ENCODE data around the gene PACRGL. TPM values are rescaled to one million over a fixed set of nuclear protein-coding genes. Genes with fewer than 3 reads are reported as not detected.

The PACRGL gene
- total and polyA plus RNA-seq, 10 of the 15 experiments (the other 5 are each of a cell fraction or from before 2014, with no cell fraction given): 1.7 to 17.2 (median 7.3) TPM

- TF ChIP-seq, protein P1, sequence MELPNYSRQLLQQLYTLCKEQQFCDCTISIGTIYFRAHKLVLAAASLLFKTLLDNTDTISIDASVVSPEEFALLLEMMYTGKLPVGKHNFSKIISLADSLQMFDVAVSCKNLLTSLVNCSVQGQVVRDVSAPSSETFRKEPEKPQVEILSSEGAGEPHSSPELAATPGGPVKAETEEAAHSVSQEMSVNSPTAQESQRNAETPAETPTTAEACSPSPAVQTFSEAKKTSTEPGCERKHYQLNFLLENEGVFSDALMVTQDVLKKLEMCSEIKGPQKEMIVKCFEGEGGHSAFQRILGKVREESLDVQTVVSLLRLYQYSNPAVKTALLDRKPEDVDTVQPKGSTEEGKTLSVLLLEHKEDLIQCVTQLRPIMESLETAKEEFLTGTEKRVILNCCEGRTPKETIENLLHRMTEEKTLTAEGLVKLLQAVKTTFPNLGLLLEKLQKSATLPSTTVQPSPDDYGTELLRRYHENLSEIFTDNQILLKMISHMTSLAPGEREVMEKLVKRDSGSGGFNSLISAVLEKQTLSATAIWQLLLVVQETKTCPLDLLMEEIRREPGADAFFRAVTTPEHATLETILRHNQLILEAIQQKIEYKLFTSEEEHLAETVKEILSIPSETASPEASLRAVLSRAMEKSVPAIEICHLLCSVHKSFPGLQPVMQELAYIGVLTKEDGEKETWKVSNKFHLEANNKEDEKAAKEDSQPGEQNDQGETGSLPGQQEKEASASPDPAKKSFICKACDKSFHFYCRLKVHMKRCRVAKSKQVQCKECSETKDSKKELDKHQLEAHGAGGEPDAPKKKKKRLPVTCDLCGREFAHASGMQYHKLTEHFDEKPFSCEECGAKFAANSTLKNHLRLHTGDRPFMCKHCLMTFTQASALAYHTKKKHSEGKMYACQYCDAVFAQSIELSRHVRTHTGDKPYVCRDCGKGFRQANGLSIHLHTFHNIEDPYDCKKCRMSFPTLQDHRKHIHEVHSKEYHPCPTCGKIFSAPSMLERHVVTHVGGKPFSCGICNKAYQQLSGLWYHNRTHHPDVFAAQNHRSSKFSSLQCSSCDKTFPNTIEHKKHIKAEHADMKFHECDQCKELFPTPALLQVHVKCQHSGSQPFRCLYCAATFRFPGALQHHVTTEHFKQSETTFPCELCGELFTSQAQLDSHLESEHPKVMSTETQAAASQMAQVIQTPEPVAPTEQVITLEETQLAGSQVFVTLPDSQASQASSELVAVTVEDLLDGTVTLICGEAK (IDR thresholded peaks at IDR 0.05; ENCODE audit: borderline replicate concordance): no peak
- no peak for TF ChIP-seq RCOR1 (conservative IDR thresholded peaks at IDR 0.05; ENCODE audit: low read depth, low read length)
Measured at GRCh38 chr4:20679951-20680350, 20.3 kb upstream of the PACRGL start (continued).

GRCh38 chr4:20680736-20681135 is 19.5 kb upstream of the PACRGL start:
- 0% methylated on average over 1 of the region's 1 CpG for WGBS (ENCODE audit: insufficient coverage, insufficient replicate concordance, low lambda C conversion rate, missing lambda C conversion rate)
- Histone ChIP-seq H4K20me1 (ENCODE audit: control insufficient read depth, insufficient read depth) (no peaks in the 10 kb centered on the region), H3K36me3 (ENCODE audit: control insufficient read depth in 2 of 2, insufficient read depth in 2 of 2, low read length in 1 of 2) (no peaks in the 10 kb centered on the region), H3K27me3 (replicated peaks in 1 of 2; ENCODE audit: control insufficient read depth in 2 of 2, insufficient read depth in 2 of 2, low read length in 1 of 2) (no peaks in the 10 kb centered on the region), H3K79me2 (ENCODE audit: control insufficient read depth, insufficient read depth, low read length) (no peaks in the 10 kb centered on the region), H2AFZ (ENCODE audit: control insufficient read depth, low read depth, low read length) (no peak overlapping the region), H3K27ac (ENCODE audit: control insufficient read depth, insufficient read depth) (no peak overlapping the region), H3K4me1 (ENCODE audit: control insufficient read depth, insufficient read depth, low read length) (no peaks in the 10 kb centered on the region), H3K4me2 (ENCODE audit: control insufficient read depth, insufficient read depth) (no peak overlapping the region), H3K9me3 (replicated peaks; ENCODE audit: control insufficient read depth, insufficient read depth, low read length) (no peaks in the 10 kb centered on the region), H3K4me3 (no peak overlapping the region), H3K9ac (ENCODE audit: control insufficient read depth, insufficient read depth, low read length) (no peak overlapping the region)
- in situ Hi-C loops (cut with MboI): loop anchor here (25.0 kb wide), 1 partner anchor 1443 kb away; no protein-coding TSS in a partner anchor
- DNase-seq (ENCODE audit: low read depth, low spot score): no peak
- BruUV-seq (replicated peaks): no TSS peak
- ChIA-PET RAD21 (ENCODE audit: unreplicated experiment) (no interaction called here), POLR2A (no interaction called here), SMC1A (ENCODE audit: uncharacterized antibody, unreplicated experiment) (interaction anchor here (0.9 kb wide), 1 partner anchor 260 kb away, joined by 3 read pairs; no protein-coding TSS in a partner anchor), CTCF (interaction anchor here (0.8 kb wide), 1 partner anchor 286 kb away, joined by 4 read pairs; no protein-coding TSS in a partner anchor)
- intact Hi-C loops (cut with micrococcal nuclease; ENCODE audit: unreplicated experiment): loop anchor here (5.0 to 10.0 kb wide), 2 partner anchors 1456 to 1993 kb away; no protein-coding TSS in a partner anchor
- no peak for FAIRE-seq
- ATAC-seq: no peak
- no peak for TF ChIP-seq POU2F2 (IDR thresholded peaks at IDR 0.05; ENCODE audit: borderline replicate concordance, low read depth, low read length)
- no peak for TF ChIP-seq CBX5 (IDR thresholded peaks at IDR 0.05; ENCODE audit: low read depth)
- TF ChIP-seq E2F8 (IDR thresholded peaks at IDR 0.05; ENCODE audit: low read depth, partially characterized antibody): no peak
- TF ChIP-seq SRF (IDR thresholded peaks at IDR 0.05; ENCODE audit: low read depth in 2 of 2, low read length in 2 of 2): no peak
- no peak for TF ChIP-seq MEF2A (IDR thresholded peaks at IDR 0.05; ENCODE audit: insufficient read depth, low read depth, low read length)
- no peak for TF ChIP-seq RB1 (IDR thresholded peaks at IDR 0.05; ENCODE audit: borderline replicate concordance)
- TF ChIP-seq, protein P2, sequence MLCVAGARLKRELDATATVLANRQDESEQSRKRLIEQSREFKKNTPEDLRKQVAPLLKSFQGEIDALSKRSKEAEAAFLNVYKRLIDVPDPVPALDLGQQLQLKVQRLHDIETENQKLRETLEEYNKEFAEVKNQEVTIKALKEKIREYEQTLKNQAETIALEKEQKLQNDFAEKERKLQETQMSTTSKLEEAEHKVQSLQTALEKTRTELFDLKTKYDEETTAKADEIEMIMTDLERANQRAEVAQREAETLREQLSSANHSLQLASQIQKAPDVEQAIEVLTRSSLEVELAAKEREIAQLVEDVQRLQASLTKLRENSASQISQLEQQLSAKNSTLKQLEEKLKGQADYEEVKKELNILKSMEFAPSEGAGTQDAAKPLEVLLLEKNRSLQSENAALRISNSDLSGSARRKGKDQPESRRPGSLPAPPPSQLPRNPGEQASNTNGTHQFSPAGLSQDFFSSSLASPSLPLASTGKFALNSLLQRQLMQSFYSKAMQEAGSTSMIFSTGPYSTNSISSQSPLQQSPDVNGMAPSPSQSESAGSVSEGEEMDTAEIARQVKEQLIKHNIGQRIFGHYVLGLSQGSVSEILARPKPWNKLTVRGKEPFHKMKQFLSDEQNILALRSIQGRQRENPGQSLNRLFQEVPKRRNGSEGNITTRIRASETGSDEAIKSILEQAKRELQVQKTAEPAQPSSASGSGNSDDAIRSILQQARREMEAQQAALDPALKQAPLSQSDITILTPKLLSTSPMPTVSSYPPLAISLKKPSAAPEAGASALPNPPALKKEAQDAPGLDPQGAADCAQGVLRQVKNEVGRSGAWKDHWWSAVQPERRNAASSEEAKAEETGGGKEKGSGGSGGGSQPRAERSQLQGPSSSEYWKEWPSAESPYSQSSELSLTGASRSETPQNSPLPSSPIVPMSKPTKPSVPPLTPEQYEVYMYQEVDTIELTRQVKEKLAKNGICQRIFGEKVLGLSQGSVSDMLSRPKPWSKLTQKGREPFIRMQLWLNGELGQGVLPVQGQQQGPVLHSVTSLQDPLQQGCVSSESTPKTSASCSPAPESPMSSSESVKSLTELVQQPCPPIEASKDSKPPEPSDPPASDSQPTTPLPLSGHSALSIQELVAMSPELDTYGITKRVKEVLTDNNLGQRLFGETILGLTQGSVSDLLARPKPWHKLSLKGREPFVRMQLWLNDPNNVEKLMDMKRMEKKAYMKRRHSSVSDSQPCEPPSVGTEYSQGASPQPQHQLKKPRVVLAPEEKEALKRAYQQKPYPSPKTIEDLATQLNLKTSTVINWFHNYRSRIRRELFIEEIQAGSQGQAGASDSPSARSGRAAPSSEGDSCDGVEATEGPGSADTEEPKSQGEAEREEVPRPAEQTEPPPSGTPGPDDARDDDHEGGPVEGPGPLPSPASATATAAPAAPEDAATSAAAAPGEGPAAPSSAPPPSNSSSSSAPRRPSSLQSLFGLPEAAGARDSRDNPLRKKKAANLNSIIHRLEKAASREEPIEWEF (IDR thresholded peaks at IDR 0.05; ENCODE audit: insufficient replicate concordance, low read depth, low read length): no peak
